H9 (cell line): Measurements from ENCODE around the gene SLMAP. TPM values are rescaled to one million over a fixed set of nuclear protein-coding genes. Genes with fewer than 3 reads are reported as not detected.

Source experiments
- DNase-seq: peaks from one replicate; pipeline ENCODE4 v3.0.0-alpha.2; 2017
- H2AFZ ChIP-seq: one replicate; pipeline ENCODE4 v1.6.1; 2013; ENCODE audit warnings: mild to moderate bottlenecking, low read length, control low read depth, moderate library complexity
- H2AK5ac ChIP-seq: 2 replicates; pipeline ENCODE4 v1.6.1; 2013; ENCODE audit warnings: low read length, control low read depth, mixed read lengths; ENCODE audit not compliant: insufficient read length
- H2BK120ac ChIP-seq: one replicate; pipeline ENCODE4 v1.6.1; 2013; ENCODE audit warnings: low read depth, mild to moderate bottlenecking, low read length, control low read depth, inconsistent platforms; ENCODE audit not compliant: poor library complexity, severe bottlenecking
- H2BK12ac ChIP-seq: 2 replicates; pipeline ENCODE4 v1.6.1; 2013; ENCODE audit warnings: low read length, control low read depth, mixed read lengths, low read depth; ENCODE audit not compliant: insufficient read length
- H2BK15ac ChIP-seq: 2 replicates; pipeline ENCODE4 v1.6.1; 2013; ENCODE audit warnings: low read depth, low read length, control low read depth
- H2BK20ac ChIP-seq: one replicate; pipeline ENCODE4 v1.6.1; 2013; ENCODE audit warnings: low read depth, mild to moderate bottlenecking, low read length, control low read depth, inconsistent platforms; ENCODE audit not compliant: poor library complexity, severe bottlenecking
- H2BK5ac ChIP-seq: 2 replicates; pipeline ENCODE4 v1.6.1; 2013; ENCODE audit warnings: low read length, control low read depth, mixed read lengths; ENCODE audit not compliant: insufficient read length
- H3K14ac ChIP-seq: 2 replicates; pipeline ENCODE4 v1.6.1; 2013; ENCODE audit warnings: low read length, control low read depth; ENCODE audit not compliant: insufficient read depth
- H3K18ac ChIP-seq: 2 replicates; pipeline ENCODE4 v1.6.1; 2013; ENCODE audit warnings: low read depth, mild to moderate bottlenecking, mixed read lengths, low read length, control low read depth; ENCODE audit not compliant: insufficient read length
- H3K23ac ChIP-seq: 2 replicates; pipeline ENCODE4 v1.6.1; 2013; ENCODE audit warnings: low read length, control low read depth, mixed read lengths, low read depth; ENCODE audit not compliant: insufficient read length
- H3K23me2 ChIP-seq: 2 replicates; pipeline ENCODE4 v1.6.1; 2013; ENCODE audit warnings: low read depth, mild to moderate bottlenecking, mixed read lengths, low read length, control low read depth; ENCODE audit not compliant: insufficient read length, poor library complexity, severe bottlenecking
- H3K27ac ChIP-seq: 2 replicates; pipeline ENCODE4 v1.5.1; 2013; ENCODE audit warnings: low read length, control low read depth, mixed read lengths, low read depth; ENCODE audit not compliant: insufficient read length
- H3K27me3 ChIP-seq: 2 replicates; pipeline ENCODE4 v1.6.1; 2013; ENCODE audit warnings: low read length, control low read depth, inconsistent platforms; ENCODE audit not compliant: insufficient read depth
- H3K4ac ChIP-seq: 2 replicates; pipeline ENCODE4 v1.6.1; 2013; ENCODE audit warnings: low read depth, mild to moderate bottlenecking, control low read depth, inconsistent platforms, low read length, moderate library complexity
- H3K4me1 ChIP-seq: 2 replicates; pipeline ENCODE4 v1.6.1; 2013; ENCODE audit warnings: low read length, control low read depth, inconsistent platforms; ENCODE audit not compliant: insufficient read depth
- H3K4me2 ChIP-seq: 2 replicates; pipeline ENCODE4 v1.6.1; 2013; ENCODE audit warnings: low read length, control low read depth, mixed read lengths; ENCODE audit not compliant: insufficient read length, insufficient read depth
- H3K56ac ChIP-seq: 2 replicates; pipeline ENCODE4 v1.6.1; 2013; ENCODE audit warnings: low read depth, mild to moderate bottlenecking, mixed read lengths, low read length, control low read depth; ENCODE audit not compliant: insufficient read length
- H3K79me1 ChIP-seq: 2 replicates; pipeline ENCODE4 v1.6.1; 2013; ENCODE audit warnings: low read depth, mild to moderate bottlenecking, moderate library complexity, low read length, control low read depth, inconsistent platforms; ENCODE audit not compliant: insufficient read depth, poor library complexity, severe bottlenecking
- H3K79me2 ChIP-seq: 2 replicates; pipeline ENCODE4 v1.6.1; 2013; ENCODE audit warnings: low read length, control low read depth, inconsistent platforms; ENCODE audit not compliant: insufficient read depth
- H3K9ac ChIP-seq: 2 replicates; pipeline ENCODE4 v1.6.1; 2013; ENCODE audit warnings: low read length, control low read depth, mixed read lengths; ENCODE audit not compliant: insufficient read length; ENCODE audit errors: extremely low read depth
- H3K9me3 ChIP-seq: one replicate; pipeline ENCODE4 v1.6.1; 2013; ENCODE audit warnings: low read depth, low read length, inconsistent platforms; ENCODE audit not compliant: control insufficient read depth
- H3T11ph ChIP-seq: one replicate; pipeline ENCODE4 v1.6.1; 2013; ENCODE audit warnings: mild to moderate bottlenecking, low read length, control low read depth, inconsistent platforms
- H4K20me1 ChIP-seq: one replicate; pipeline ENCODE4 v1.6.1; 2013; ENCODE audit not compliant: control insufficient read depth, insufficient read length, insufficient read depth
- H4K5ac ChIP-seq: 2 replicates; pipeline ENCODE4 v1.6.1; 2013; ENCODE audit warnings: low read depth, mild to moderate bottlenecking, mixed read lengths, low read length, control low read depth; ENCODE audit not compliant: insufficient read length
- H4K8ac ChIP-seq: replicated peaks from 2 replicates; pipeline ENCODE4 v1.6.1; 2013; ENCODE audit warnings: low read length, control low read depth, mixed read lengths, low read depth; ENCODE audit not compliant: insufficient read length
- H4K91ac ChIP-seq: 2 replicates; pipeline ENCODE4 v1.6.1; 2013; ENCODE audit warnings: low read depth, mild to moderate bottlenecking, moderate library complexity, mixed read lengths, low read length, control low read depth; ENCODE audit not compliant: insufficient read length
- H3K27ac Mint-ChIP-seq, 3 experiments: 2 replicates in 2 of 3; 3 replicates in 1 of 3; pipeline ENCODE4 v1.8.0; 2020 to 2021; ENCODE audit warnings: mixed read lengths in 3 of 3, mild to moderate bottlenecking in 1 of 3, moderate library complexity in 1 of 3
- H3K27me3 Mint-ChIP-seq: 2 replicates; pipeline ENCODE4 v1.8.0; 2021; ENCODE audit warnings: low read depth, mild to moderate bottlenecking, moderate library complexity, mixed read lengths
- H3K36me3 Mint-ChIP-seq, 3 experiments: 2 replicates in 2 of 3; 3 replicates in 1 of 3; pipeline ENCODE4 v1.8.0; 2020 to 2021; ENCODE audit warnings: low read depth in 3 of 3, mixed read lengths in 3 of 3; ENCODE audit not compliant: insufficient read depth in 1 of 3
- H3K4me1 Mint-ChIP-seq, 2 experiments: 2 replicates each; pipeline ENCODE4 v1.8.0; 2020; ENCODE audit warnings: mixed read lengths in 2 of 2
- H3K4me3 Mint-ChIP-seq, 2 experiments: 2 replicates in 1 of 2; 3 replicates in 1 of 2; pipeline ENCODE4 v1.8.0; 2020 to 2021; ENCODE audit warnings: mild to moderate bottlenecking in 2 of 2, mixed read lengths in 2 of 2, moderate library complexity in 1 of 2
- H3K9me3 Mint-ChIP-seq, 2 experiments: 2 replicates in 1 of 2; 3 replicates in 1 of 2; pipeline ENCODE4 v1.8.0; 2020; ENCODE audit warnings: mild to moderate bottlenecking in 2 of 2, mixed read lengths in 2 of 2, moderate library complexity in 1 of 2
- CTCF ChIP-seq: fragments of 200-600 bp; sonication (generic); conservative IDR thresholded peaks from 3 replicates; pipeline ENCODE4 v1.8.0; 2021; ENCODE audit warnings: antibody characterized with exemption, mild to moderate bottlenecking
- WGBS: extraction: QIAGEN DNeasy Blood & Tissue Kit; methylation state at CpG from one replicate; pipeline ENCODE4 v1.1.7; 2013; ENCODE audit warnings: missing lambda C conversion rate, low lambda C conversion rate, mixed read lengths; ENCODE audit not compliant: insufficient read length; ENCODE audit errors: extremely low coverage; 5-methylcytosine and 5-hydroxymethylcytosine counted together
- total RNA-seq: library from RNA; stranded (reverse); gene quantifications from 2 replicates; pipeline ENCODE4 v1.2.1, GENCODE V29; 2021

The SLMAP gene
- total RNA-seq, 1 experiment from 2014 or later, result 65.1 TPM

GRCh38 chr3:57893156-57893555 lies 137.0 kb downstream of the SLMAP start:
- Histone ChIP-seq H2BK120ac (no peak overlapping the region), H3K79me1 (no peaks in the 10 kb centered on the region), H3K27me3 (no peaks in the 10 kb centered on the region), H2BK20ac (no peak overlapping the region), H2BK5ac (no peak overlapping the region), H3K4me1 (no peaks in the 10 kb centered on the region), H2AFZ (no peak overlapping the region), H3K56ac (no peak overlapping the region), H4K8ac (no peak overlapping the region), H3K27ac (no peak overlapping the region), H2AK5ac (no peak overlapping the region), H3K23ac (no peak overlapping the region), H3T11ph (no peak overlapping the region), H3K4me2 (no peak overlapping the region), H3K9ac (no peak overlapping the region), H2BK15ac (no peak overlapping the region), H3K4ac (no peak overlapping the region), H3K79me2 (no peaks in the 10 kb centered on the region), H2BK12ac (no peak overlapping the region), H3K23me2 (no peaks in the 10 kb centered on the region), H3K9me3 (no peaks in the 10 kb centered on the region), H3K14ac (no peak overlapping the region), H4K91ac (no peak overlapping the region), H4K20me1 (no peaks in the 10 kb centered on the region), H4K5ac (no peak overlapping the region), H3K18ac (no peak overlapping the region)
- H3K27ac Mint-ChIP-seq, result no peak overlapping the region
- no peak for TF ChIP-seq CTCF
- no peaks in the 10 kb centered on the region for H3K4me1 Mint-ChIP-seq
- no peaks in the 10 kb centered on the region for H3K9me3 Mint-ChIP-seq
- WGBS, result no CpG with 5 or more reads among the region's 1 CpG
- H3K36me3 Mint-ChIP-seq, result peaks cover 4 to 23% (median 16%) of the 10 kb centered on the region in 3 experiments; a peak in 6 of 7 replicates
- no peak for DNase-seq
- H3K4me3 Mint-ChIP-seq, result no peak overlapping the region
- H3K27me3 Mint-ChIP-seq, result no peaks in the 10 kb centered on the region
